OCI-LY1 (cell line): ENCODE results near the gene DYRK1B.

Experiments used
- CTCF ChIP-seq: fragments of 200-600 bp; sonication (generic), shearing (Covaris generic); IDR thresholded peaks from 2 replicates; pipeline ENCODE4 v1.5.1; 2017; ENCODE audit warnings: mild to moderate bottlenecking, antibody characterized with exemption, low read length, moderate library complexity, mixed read lengths
- EZH2 ChIP-seq: fragments of 200-600 bp; sonication (generic), shearing (Covaris generic); IDR thresholded peaks from 2 replicates; pipeline ENCODE4 v1.8.0; 2017; ENCODE audit warnings: borderline replicate concordance, mixed run types, mild to moderate bottlenecking, antibody characterized with exemption, low read length, moderate library complexity, mixed read lengths

GRCh38 chr19:39796000-39796498 is 37.9 kb downstream of the DYRK1B start:
- TF ChIP-seq CTCF (no peak), EZH2 (no peak)
